Measurements from ENCODE around the gene ARL6.

DNA sequence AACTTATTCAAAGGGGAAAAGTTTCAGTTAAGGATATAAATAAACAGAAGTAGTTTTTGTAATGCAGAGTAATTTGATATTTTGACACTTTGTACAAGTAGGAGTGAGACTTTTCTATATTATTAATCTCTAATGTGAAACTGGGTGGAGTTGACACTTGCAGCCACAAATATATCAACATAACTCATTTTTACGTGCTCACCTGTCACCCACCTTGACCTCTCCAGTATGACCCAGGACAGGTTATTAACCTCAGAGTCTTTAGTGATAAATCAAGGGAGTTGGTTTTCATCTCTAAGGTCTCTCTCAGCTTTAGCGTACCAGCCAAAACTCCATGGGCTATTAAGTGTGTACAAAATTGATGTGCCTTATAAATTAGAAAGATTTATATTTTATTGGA, 64.6 kb downstream of the ARL6 start:
- TF ChIP-seq, protein P1, sequence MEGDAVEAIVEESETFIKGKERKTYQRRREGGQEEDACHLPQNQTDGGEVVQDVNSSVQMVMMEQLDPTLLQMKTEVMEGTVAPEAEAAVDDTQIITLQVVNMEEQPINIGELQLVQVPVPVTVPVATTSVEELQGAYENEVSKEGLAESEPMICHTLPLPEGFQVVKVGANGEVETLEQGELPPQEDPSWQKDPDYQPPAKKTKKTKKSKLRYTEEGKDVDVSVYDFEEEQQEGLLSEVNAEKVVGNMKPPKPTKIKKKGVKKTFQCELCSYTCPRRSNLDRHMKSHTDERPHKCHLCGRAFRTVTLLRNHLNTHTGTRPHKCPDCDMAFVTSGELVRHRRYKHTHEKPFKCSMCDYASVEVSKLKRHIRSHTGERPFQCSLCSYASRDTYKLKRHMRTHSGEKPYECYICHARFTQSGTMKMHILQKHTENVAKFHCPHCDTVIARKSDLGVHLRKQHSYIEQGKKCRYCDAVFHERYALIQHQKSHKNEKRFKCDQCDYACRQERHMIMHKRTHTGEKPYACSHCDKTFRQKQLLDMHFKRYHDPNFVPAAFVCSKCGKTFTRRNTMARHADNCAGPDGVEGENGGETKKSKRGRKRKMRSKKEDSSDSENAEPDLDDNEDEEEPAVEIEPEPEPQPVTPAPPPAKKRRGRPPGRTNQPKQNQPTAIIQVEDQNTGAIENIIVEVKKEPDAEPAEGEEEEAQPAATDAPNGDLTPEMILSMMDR (IDR thresholded peaks at IDR 0.05), result no peak
- TF ChIP-seq EP300 (IDR thresholded peaks at IDR 0.05) (no peak), POLR2A (IDR thresholded peaks at IDR 0.05) (no peak)
